K562 (cell line): ENCODE results near the gene GLT8D2. TPM values are rescaled to one million over a fixed set of nuclear protein-coding genes. Genes with fewer than 3 reads are reported as not detected.

Source experiments
- ATAC-seq: fragments of 200-7000 bp; cut with Tn5 transposase; 3 replicates; pipeline ENCODE4 v1.9.1; 2020; ENCODE audit warnings: moderate library complexity
- BruUV-seq: library from RNA; stranded (reverse); fragments of 400-500 nt; replicated peaks from 2 replicates; lab custom pipeline; 2021; lab: Mats Ljungman, UMichigan
- CTCF ChIA-PET: fragments of 300-600 bp; formaldehyde crosslinking; extraction: SDS; loops from one replicate; lab custom pipeline; 2021; ENCODE audit warnings: low intra/inter-chr PET ratio; lab: Yijun Ruan, JAX
- POLR2A ChIA-PET: fragments of 300-600, 350-650 bp; sonication (Branson Sonifier 250); formaldehyde crosslinking; extraction: SDS; loops from one replicate; lab custom pipeline; 2021; ENCODE audit warnings: antibody characterized with exemption, inconsistent platforms; lab: Yijun Ruan, JAX
- DNase-seq, 4 experiments: peaks; one replicate each; pipeline versions ENCODE4 v3.0.0 to v3.0.0-alpha.2; 2011 to 2018; ENCODE audit warnings: low spot score in 3 of 4, mixed read lengths in 3 of 4; ENCODE audit errors: extremely low read depth in 1 of 4
- FAIRE-seq: peaks from 2 replicates; lab custom pipeline; 2011; peaks lifted over from hg19 to GRCh38; lab: Jason Lieb, UNC
- H2AFZ ChIP-seq: 2 replicates; pipeline ENCODE4 v1.6.0; 2011; ENCODE audit warnings: low read depth, low read length, control low read depth, inconsistent platforms
- H3K27ac ChIP-seq: fragments of 200-600 bp; 3 replicates; pipeline ENCODE4 v1.8.0; 2011; ENCODE audit warnings: low read depth, mild to moderate bottlenecking, control low read depth, inconsistent platforms, low read length, moderate library complexity, mixed read lengths; ENCODE audit errors: extremely low read depth
- H3K27me3 ChIP-seq, 2 experiments: fragments of 300-600 bp in 1 of 2; 2 replicates in 1 of 2; 3 replicates in 1 of 2; pipeline versions ENCODE4 v1.6.0 to v1.8.0; 2011; ENCODE audit warnings: inconsistent platforms in 2 of 2, low read length in 2 of 2, mild to moderate bottlenecking in 1 of 2, mixed read lengths in 1 of 2, moderate library complexity in 1 of 2; ENCODE audit not compliant: control insufficient read depth in 2 of 2, insufficient read depth in 2 of 2
- H3K36me3 ChIP-seq: fragments of 300-600 bp; 3 replicates; pipeline ENCODE4 v1.8.0; 2011; ENCODE audit warnings: mild to moderate bottlenecking, low read length, inconsistent platforms; ENCODE audit not compliant: control insufficient read depth, insufficient read depth
- H3K4me1 ChIP-seq, 2 experiments: fragments of 200-600 bp in 1 of 2; replicated peaks in 1 of 2; 2 replicates in 1 of 2; 3 replicates in 1 of 2; pipeline versions ENCODE4 v1.5.1 to v1.8.0; 2011; ENCODE audit warnings: inconsistent platforms in 2 of 2, low read length in 2 of 2, mild to moderate bottlenecking in 1 of 2, mixed read lengths in 1 of 2, moderate library complexity in 1 of 2; ENCODE audit not compliant: control insufficient read depth in 2 of 2, insufficient read depth in 2 of 2
- H3K4me2 ChIP-seq: 2 replicates; pipeline ENCODE4 v1.6.1; 2011; ENCODE audit warnings: low read length, control low read depth, inconsistent platforms, mixed read lengths; ENCODE audit not compliant: insufficient read depth
- H3K4me3 ChIP-seq: fragments of 200-600 bp; sonication (generic), shearing (Covaris generic); 2 replicates; pipeline ENCODE4 v1.5.1; 2016; ENCODE audit warnings: control low read depth, inconsistent platforms
- H3K79me2 ChIP-seq: fragments of 200-600 bp; 3 replicates; pipeline ENCODE4 v1.8.0; 2011; ENCODE audit warnings: low read length, inconsistent platforms; ENCODE audit not compliant: control insufficient read depth, insufficient read depth
- H3K9ac ChIP-seq, 2 experiments: 2 replicates each; pipeline versions ENCODE4 v1.6.0 to v1.6.1; 2011; ENCODE audit warnings: low read depth in 2 of 2, low read length in 2 of 2, control low read depth in 1 of 2, inconsistent platforms in 1 of 2, mild to moderate bottlenecking in 1 of 2, mixed read lengths in 1 of 2; ENCODE audit not compliant: insufficient read depth in 1 of 2
- H3K9me1 ChIP-seq: one replicate; pipeline ENCODE4 v1.6.0; 2011; ENCODE audit warnings: inconsistent platforms, mild to moderate bottlenecking, low read length, moderate library complexity; ENCODE audit not compliant: control insufficient read depth, insufficient read depth
- H3K9me3 ChIP-seq: replicated peaks from 2 replicates; pipeline ENCODE4 v1.5.1; 2011; ENCODE audit warnings: low read depth, low read length, inconsistent platforms; ENCODE audit not compliant: control insufficient read depth, insufficient read depth
- H4K20me1 ChIP-seq: replicated peaks from 2 replicates; pipeline ENCODE4 v1.6.1; 2011; ENCODE audit warnings: low read length, inconsistent platforms, mixed read lengths; ENCODE audit not compliant: control insufficient read depth, insufficient read depth
- DDX20 ChIP-seq: fragments of 450-650 bp; IDR thresholded peaks from 2 replicates; pipeline ENCODE4 v1.6.1; 2016; ENCODE audit warnings: missing genetic modification characterization, low read depth, mild to moderate bottlenecking, missing compliant biosample characterization, moderate library complexity
- DNMT1 ChIP-seq: fragments of 450-650 bp; IDR thresholded peaks from 2 replicates; pipeline ENCODE4 v1.6.1; 2016; ENCODE audit warnings: antibody characterized with exemption, mild to moderate bottlenecking
- MCM5 ChIP-seq: fragments of 450-650 bp; IDR thresholded peaks from 2 replicates; pipeline ENCODE4 v1.6.1; 2016; ENCODE audit warnings: low read depth
- POLR2AphosphoS5 ChIP-seq: IDR thresholded peaks from 2 replicates; pipeline ENCODE4 v1.6.1; 2011; ENCODE audit warnings: mild to moderate bottlenecking, low read depth, low read length, moderate library complexity; ENCODE audit not compliant: control insufficient read depth, insufficient read depth
- ZNF174 ChIP-seq: fragments of 250-450 bp; sonication (Bioruptor Pico); IDR thresholded peaks from 2 replicates; pipeline ENCODE4 v1.4.0; 2020; ENCODE audit warnings: mild to moderate bottlenecking
- ZNF384 ChIP-seq: IDR thresholded peaks from 2 replicates; pipeline ENCODE4 v1.6.1; 2012; ENCODE audit warnings: low read depth, low read length, improper control_type of control experiment
- ZNF785 ChIP-seq: fragments of 250-450 bp; sonication (Bioruptor Pico); IDR thresholded peaks from 2 replicates; pipeline ENCODE4 v1.4.0; 2020; ENCODE audit warnings: mild to moderate bottlenecking
- WGBS: fragments of 100-300 bp; shearing (Covaris generic); methylation state at CpG from one replicate; pipeline ENCODE4 v1.1.6; 2016; ENCODE audit warnings: low coverage, mixed read lengths; ENCODE audit not compliant: insufficient coverage; ENCODE audit errors: missing lambda C conversion rate; 5-methylcytosine and 5-hydroxymethylcytosine counted together
- in situ Hi-C: fragments of 300-500 bp; cut with MboI; formaldehyde crosslinking; loops from 4 replicates; pipeline ENCODE4 v1.15.0; 2018; ENCODE audit warnings: inconsistent platforms, mixed read lengths
- intact Hi-C: fragments of 100-400 bp; cut with micrococcal nuclease; formaldehyde crosslinking; loops from 2 replicates; pipeline ENCODE4 v1.14.2; 2022
- polyA plus RNA-seq, 8 experiments: library from polyadenylated mRNA; depleted of rRNA in 4 of 8; stranded (reverse) in 5 of 8; unstranded in 3 of 8; fragments of >200 nt; fragmentation: Nextera tagmentation in 2 of 8; fragmentation: Illumina TruSeq in 1 of 8; extraction: Ambion mirVana in 2 of 8; extraction: Trizol in 1 of 8; gene quantifications; 2 replicates each; pipeline versions ENCODE4 v1.2.1 to v1.2.3, GENCODE V29; 2011 to 2014; ENCODE audit warnings: inconsistent platforms in 1 of 8, missing spikeins in 1 of 8
- total RNA-seq, 7 experiments: library from RNA; depleted of rRNA in 6 of 7; stranded (reverse); fragments of >200 nt in 6 of 7; fragmentation: Illumina TruSeq in 2 of 7; extraction: Trizol in 2 of 7; gene quantifications; 2 replicates each; pipeline versions ENCODE4 v1.2.1 to v1.2.3, GENCODE V29; 2011 to 2021; ENCODE audit warnings: low replicate concordance in 1 of 7
- TF ChIP-seq, protein P1 (sequence below): fragments of 450-650 bp; formaldehyde crosslinking; IDR thresholded peaks from 2 replicates; pipeline ENCODE4 v1.4.0; 2022; ENCODE audit warnings: missing genetic modification characterization
- TF ChIP-seq, protein P2 (sequence below): fragments of 450-650 bp; formaldehyde crosslinking; IDR thresholded peaks from 2 replicates; pipeline ENCODE4 v1.4.0; 2020; ENCODE audit warnings: mild to moderate bottlenecking, moderate library complexity
- TF ChIP-seq, protein P3 (sequence below): fragments of 250-450 bp; sonication (Bioruptor Pico); IDR thresholded peaks from 2 replicates; pipeline ENCODE4 v1.4.0; 2020; ENCODE audit warnings: mild to moderate bottlenecking, moderate library complexity
- TF ChIP-seq, protein P4 (sequence below): fragments of 450-650 bp; formaldehyde crosslinking; conservative IDR thresholded peaks from 2 replicates; pipeline ENCODE4 v1.4.0; 2022; ENCODE audit warnings: mild to moderate bottlenecking, missing genetic modification characterization

GLT8D2 gene
- total and polyA plus RNA-seq, 9 of the 15 experiments (the other 6 are each of a cell fraction or from before 2014, with no cell fraction given), result 0.18 to 0.27 (median 0.18) TPM; not detected in 6

GRCh38 chr12:103965590-103966504 is 84.1 kb downstream of the GLT8D2 start, which contains the start of gene TDG:
TDG (plus strand) TSS chr12:103965872; CDS start chr12:103966038, 166 bp downstream.
- Histone ChIP-seq H3K27ac (peak within 1 kb of the TSS; percentile 85), H2AFZ (peak within 1 kb of the TSS; percentile 92), H3K4me3 (peak within 1 kb of the TSS; percentile 69), H3K9ac (peak within 1 kb of the TSS; percentile 95 to 97), H3K27me3 (no peaks in the 10 kb centered on the region), H3K79me2 (peaks cover 82% of the 10 kb centered on the region), H3K9me3 (no peaks in the 10 kb centered on the region), H4K20me1 (no peaks in the 10 kb centered on the region; the same call in 1 of the 2 replicates), H3K36me3 (peaks cover 35% of the 10 kb centered on the region; the same call in 2 of the 3 replicates), H3K9me1 (no peaks in the 10 kb centered on the region), H3K4me1 (peaks cover 4 to 25% of the 10 kb centered on the region in 2 experiments; a peak in 4 of 5 replicates), H3K4me2 (peak within 1 kb of the TSS; percentile 96)
- peak; percentile 96 for FAIRE-seq
- peak; percentile 92 to 99 (median 94) for DNase-seq
- ATAC-seq, result peak; percentile 94
- BruUV-seq, result no TSS peak
- intact Hi-C loops (no loop called here), in situ Hi-C loops (no loop called here)
- POLR2A ChIA-PET, result interaction anchor here (0.6 to 2.3 kb wide), 16 partner anchors 8 to 263 kb away, joined by 3 to 45 read pairs (median 6); partner anchors contain the start of gene HSP90B1
- 1% methylated on average over 63 of the region's 64 CpGs for WGBS
- CTCF ChIA-PET, result interaction anchor here (0.7 kb wide), 1 partner anchor 32 kb away, joined by 5 read pairs; no protein-coding TSS in a partner anchor
- TF ChIP-seq, protein P1, sequence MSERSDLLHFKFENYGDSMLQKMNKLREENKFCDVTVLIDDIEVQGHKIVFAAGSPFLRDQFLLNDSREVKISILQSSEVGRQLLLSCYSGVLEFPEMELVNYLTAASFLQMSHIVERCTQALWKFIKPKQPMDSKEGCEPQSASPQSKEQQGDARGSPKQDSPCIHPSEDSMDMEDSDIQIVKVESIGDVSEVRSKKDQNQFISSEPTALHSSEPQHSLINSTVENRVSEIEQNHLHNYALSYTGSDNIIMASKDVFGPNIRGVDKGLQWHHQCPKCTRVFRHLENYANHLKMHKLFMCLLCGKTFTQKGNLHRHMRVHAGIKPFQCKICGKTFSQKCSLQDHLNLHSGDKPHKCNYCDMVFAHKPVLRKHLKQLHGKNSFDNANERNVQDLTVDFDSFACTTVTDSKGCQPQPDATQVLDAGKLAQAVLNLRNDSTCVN (CRISPR knock-in tag), result no peak
- TF ChIP-seq POLR2AphosphoS5, result peak; percentile 82
- no peak for TF ChIP-seq ZNF384
- TF ChIP-seq ZNF174 (CRISPR knock-in tag), result no peak
- TF ChIP-seq, protein P2, sequence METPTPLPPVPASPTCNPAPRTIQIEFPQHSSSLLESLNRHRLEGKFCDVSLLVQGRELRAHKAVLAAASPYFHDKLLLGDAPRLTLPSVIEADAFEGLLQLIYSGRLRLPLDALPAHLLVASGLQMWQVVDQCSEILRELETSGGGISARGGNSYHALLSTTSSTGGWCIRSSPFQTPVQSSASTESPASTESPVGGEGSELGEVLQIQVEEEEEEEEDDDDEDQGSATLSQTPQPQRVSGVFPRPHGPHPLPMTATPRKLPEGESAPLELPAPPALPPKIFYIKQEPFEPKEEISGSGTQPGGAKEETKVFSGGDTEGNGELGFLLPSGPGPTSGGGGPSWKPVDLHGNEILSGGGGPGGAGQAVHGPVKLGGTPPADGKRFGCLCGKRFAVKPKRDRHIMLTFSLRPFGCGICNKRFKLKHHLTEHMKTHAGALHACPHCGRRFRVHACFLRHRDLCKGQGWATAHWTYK (CRISPR knock-in tag), result 0 out of 2 replicates have a peak, but pooled peaks have one; percentile 67
- TF ChIP-seq, protein P3, sequence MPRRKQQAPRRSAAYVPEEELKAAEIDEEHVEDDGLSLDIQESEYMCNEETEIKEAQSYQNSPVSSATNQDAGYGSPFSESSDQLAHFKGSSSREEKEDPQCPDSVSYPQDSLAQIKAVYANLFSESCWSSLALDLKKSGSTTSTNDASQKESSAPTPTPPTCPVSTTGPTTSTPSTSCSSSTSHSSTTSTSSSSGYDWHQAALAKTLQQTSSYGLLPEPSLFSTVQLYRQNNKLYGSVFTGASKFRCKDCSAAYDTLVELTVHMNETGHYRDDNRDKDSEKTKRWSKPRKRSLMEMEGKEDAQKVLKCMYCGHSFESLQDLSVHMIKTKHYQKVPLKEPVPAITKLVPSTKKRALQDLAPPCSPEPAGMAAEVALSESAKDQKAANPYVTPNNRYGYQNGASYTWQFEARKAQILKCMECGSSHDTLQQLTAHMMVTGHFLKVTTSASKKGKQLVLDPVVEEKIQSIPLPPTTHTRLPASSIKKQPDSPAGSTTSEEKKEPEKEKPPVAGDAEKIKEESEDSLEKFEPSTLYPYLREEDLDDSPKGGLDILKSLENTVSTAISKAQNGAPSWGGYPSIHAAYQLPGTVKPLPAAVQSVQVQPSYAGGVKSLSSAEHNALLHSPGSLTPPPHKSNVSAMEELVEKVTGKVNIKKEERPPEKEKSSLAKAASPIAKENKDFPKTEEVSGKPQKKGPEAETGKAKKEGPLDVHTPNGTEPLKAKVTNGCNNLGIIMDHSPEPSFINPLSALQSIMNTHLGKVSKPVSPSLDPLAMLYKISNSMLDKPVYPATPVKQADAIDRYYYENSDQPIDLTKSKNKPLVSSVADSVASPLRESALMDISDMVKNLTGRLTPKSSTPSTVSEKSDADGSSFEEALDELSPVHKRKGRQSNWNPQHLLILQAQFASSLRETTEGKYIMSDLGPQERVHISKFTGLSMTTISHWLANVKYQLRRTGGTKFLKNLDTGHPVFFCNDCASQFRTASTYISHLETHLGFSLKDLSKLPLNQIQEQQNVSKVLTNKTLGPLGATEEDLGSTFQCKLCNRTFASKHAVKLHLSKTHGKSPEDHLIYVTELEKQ, result no peak
- TF ChIP-seq DDX20 (tag), result no peak
- TF ChIP-seq ZNF785, result no peak
- TF ChIP-seq, protein P4, sequence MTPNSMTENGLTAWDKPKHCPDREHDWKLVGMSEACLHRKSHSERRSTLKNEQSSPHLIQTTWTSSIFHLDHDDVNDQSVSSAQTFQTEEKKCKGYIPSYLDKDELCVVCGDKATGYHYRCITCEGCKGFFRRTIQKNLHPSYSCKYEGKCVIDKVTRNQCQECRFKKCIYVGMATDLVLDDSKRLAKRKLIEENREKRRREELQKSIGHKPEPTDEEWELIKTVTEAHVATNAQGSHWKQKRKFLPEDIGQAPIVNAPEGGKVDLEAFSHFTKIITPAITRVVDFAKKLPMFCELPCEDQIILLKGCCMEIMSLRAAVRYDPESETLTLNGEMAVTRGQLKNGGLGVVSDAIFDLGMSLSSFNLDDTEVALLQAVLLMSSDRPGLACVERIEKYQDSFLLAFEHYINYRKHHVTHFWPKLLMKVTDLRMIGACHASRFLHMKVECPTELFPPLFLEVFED (CRISPR knock-in tag), result no peak
- no peak for TF ChIP-seq MCM5
- TF ChIP-seq DNMT1, result no peak
